Measurements from ENCODE around the gene NEMP2. TPM values are rescaled to one million over a fixed set of nuclear protein-coding genes. Genes with fewer than 3 reads are reported as not detected.

NEMP2 gene
- total RNA-seq, 1 experiment from 2014 or later: 9.2 TPM

GRCh38 chr2:190564838-190565237 lies 30.3 kb upstream of the NEMP2 start:
- H3K9me3 ChIP-seq: peaks cover 11% of the 10 kb centered on the region
- no peaks in the 10 kb centered on the region for H3K27me3 ChIP-seq
- no peak overlapping the region for H3K4me3 ChIP-seq
- DNase-seq: no peak
- no peaks in the 10 kb centered on the region for H3K36me3 ChIP-seq

- peaks cover 11% of the 10 kb centered on the region for H3K9me3 ChIP-seq
- H3K27me3 ChIP-seq: no peaks in the 10 kb centered on the region
- no peaks in the 10 kb centered on the region for H3K36me3 ChIP-seq
- peak; percentile 11 for DNase-seq
- H3K4me3 ChIP-seq: no peak overlapping the region
Observed at GRCh38 chr2:190563646-190564045, 29.1 kb upstream of the NEMP2 start.

DNA sequence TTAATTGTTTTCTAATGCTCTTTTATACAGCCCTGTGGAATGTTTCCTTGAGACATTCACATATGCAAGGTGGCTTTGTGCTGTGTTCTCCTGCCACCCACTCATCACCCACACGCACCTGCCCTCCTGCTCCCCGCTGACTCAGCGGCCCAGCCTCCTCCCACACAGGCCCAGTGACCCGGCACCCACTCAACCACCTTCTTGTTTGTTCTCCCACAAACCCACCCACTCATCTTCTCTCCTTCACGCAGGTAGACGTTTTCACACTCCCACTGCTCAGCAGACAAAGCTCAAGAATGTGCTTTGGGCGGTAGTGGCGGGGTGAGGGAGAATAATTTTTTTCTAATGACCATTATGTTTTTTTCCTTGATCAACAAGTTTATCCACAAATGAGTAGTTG lies 28.6 kb upstream of the NEMP2 start:
- Histone ChIP-seq H3K4me3 (no peak overlapping the region), H3K36me3 (no peaks in the 10 kb centered on the region), H3K9me3 (peaks cover 10% of the 10 kb centered on the region), H3K27me3 (no peaks in the 10 kb centered on the region)
- DNase-seq: no peak

DNA sequence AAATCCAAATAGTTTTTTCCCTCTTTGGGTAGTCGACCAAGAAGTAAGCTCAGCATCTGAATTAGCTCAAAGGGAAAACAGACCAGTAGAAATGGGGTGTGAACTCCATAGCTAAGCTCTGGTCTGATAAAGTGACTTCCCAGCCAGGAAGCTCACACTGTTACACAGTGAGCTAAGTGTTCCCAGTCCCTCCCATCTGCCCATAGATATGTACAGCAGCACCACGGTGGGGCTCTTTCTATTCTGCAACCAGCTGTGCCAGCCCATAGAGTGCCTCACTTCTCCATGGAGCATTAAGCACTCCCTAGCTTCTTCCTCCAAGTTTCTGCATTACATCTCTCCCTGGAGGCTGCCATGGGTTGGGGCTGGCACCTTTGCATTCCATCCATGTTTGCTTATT lies 27.6 kb upstream of the NEMP2 start:
- Histone ChIP-seq H3K9me3 (peaks cover 5% of the 10 kb centered on the region; the same call in 1 of the 2 replicates), H3K27me3 (no peaks in the 10 kb centered on the region), H3K4me3 (no peak overlapping the region), H3K36me3 (no peaks in the 10 kb centered on the region)
- no peak for DNase-seq

GRCh38 chr2:190561094-190561493 lies 26.6 kb upstream of the NEMP2 start:
- H3K9me3 ChIP-seq: 0 out of 2 replicates have a peak, but pooled peaks cover 3% of the 10 kb centered on the region
- no peak for DNase-seq
- H3K4me3 ChIP-seq: no peak overlapping the region
- H3K36me3 ChIP-seq: no peaks in the 10 kb centered on the region
- no peaks in the 10 kb centered on the region for H3K27me3 ChIP-seq

DNA sequence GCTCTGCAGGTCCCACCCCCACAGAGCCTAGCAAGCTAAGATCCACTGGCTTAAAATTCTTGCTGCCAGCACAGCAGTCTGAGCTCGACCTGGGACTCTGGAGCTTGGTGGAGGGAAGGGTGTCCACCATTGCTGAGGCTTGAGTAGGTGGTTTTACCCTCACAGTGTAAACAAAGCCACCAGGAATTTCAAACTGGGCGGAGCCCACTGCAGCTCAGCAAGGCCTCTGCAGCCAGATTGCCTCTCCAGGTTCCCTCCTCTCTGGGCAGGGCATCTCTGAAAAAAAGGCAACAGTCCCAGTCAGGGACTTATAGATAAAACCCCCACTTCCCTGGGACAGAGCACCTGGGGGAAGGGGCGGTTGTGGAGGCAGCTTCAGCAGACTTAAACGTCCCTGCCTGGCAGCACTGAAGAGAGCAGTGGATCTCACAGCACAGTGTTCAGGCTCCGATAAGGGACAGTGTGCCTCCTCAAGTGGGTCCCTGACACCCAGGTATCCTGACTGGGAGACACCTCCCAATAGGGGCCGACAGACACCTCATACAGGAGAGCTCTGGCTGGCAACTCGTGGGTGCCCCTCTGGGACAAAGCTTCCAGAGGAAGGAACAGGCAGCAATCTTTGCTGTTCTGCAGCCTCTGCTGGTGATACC lies 20.0 kb upstream of the NEMP2 start:
- Histone ChIP-seq H3K9me3 (no peaks in the 10 kb centered on the region), H3K36me3 (no peaks in the 10 kb centered on the region), H3K4me3 (no peak overlapping the region), H3K27me3 (no peaks in the 10 kb centered on the region)
- DNase-seq: no peak

- Histone ChIP-seq H3K9me3 (no peaks in the 10 kb centered on the region), H3K27me3 (no peaks in the 10 kb centered on the region), H3K36me3 (no peaks in the 10 kb centered on the region), H3K4me3 (no peak overlapping the region)
- DNase-seq: no peak
Observed at GRCh38 chr2:190553254-190553653, 18.7 kb upstream of the NEMP2 start.

- Histone ChIP-seq H3K4me3 (no peak overlapping the region), H3K36me3 (no peaks in the 10 kb centered on the region), H3K9me3 (no peaks in the 10 kb centered on the region), H3K27me3 (no peaks in the 10 kb centered on the region)
- DNase-seq: no peak
Observed at GRCh38 chr2:190551928-190552327, 17.4 kb upstream of the NEMP2 start.

DNA sequence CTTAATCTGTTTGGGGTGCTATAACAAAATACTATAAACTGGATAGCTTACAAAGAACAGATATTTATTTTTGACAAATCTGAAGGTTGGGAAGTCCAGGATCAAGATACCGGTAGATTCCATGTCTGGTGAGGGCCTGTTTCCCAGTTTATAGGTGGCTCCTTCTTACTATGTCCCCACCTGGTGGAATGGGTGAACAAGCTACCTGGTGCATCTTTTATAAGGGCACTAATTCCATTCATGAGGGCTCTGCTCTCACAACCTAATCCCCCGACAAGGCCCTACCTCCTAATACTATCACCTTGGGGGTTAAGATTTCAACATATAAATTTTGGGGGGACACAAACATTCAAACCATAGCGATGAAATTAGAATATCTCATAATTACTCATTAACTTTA lies 15.6 kb upstream of the NEMP2 start:
- no peak overlapping the region for H3K4me3 ChIP-seq
- H3K36me3 ChIP-seq: no peaks in the 10 kb centered on the region
- no peaks in the 10 kb centered on the region for H3K9me3 ChIP-seq
- DNase-seq: no peak
- H3K27me3 ChIP-seq: no peaks in the 10 kb centered on the region

DNA sequence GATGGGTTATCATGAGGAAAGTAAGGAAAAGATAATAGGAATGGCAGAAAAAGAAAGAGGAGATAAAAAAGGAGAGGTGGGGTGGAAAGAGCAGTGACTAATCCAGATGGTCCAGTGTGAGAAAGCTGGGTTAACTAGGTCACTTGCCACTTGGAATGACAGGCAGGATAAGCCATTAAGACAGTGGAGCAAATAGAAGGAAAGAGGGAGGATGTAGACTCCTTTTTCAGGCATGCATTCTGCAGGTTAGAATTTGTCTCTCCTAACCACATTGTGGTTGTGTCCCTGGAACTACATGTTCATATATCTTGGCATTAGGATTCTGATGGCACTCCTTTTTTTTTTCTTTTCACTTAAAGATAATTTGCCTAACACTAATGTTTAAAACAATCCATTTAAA lies 13.4 kb upstream of the NEMP2 start:
- Histone ChIP-seq H3K4me3 (no peak overlapping the region), H3K9me3 (no peaks in the 10 kb centered on the region), H3K36me3 (no peaks in the 10 kb centered on the region), H3K27me3 (no peaks in the 10 kb centered on the region)
- no peak for DNase-seq

DNA sequence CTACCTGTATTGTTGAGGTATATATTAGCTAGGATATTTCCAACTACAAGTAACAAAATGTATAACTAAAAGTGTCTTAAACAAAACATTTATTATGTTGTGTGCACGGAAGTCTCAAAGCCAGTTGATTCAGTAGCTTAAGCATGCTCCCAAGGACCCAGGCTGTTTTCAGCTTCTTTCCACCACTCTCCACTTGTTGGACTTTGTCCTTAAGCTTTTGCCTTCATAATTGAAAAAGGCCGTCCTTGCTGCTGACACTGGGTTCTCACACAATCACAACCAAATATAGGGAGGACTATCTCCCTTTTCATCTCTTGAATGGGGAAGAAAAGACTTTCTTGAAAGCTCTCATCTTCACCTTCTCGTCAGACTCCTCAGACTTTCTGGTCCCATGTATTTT lies 12.2 kb upstream of the NEMP2 start:
- H3K9me3 ChIP-seq: peaks cover 1% of the 10 kb centered on the region; the same call in 1 of the 2 replicates
- H3K27me3 ChIP-seq: no peaks in the 10 kb centered on the region
- H3K36me3 ChIP-seq: no peaks in the 10 kb centered on the region
- no peak overlapping the region for H3K4me3 ChIP-seq
- no peak for DNase-seq

GRCh38 chr2:190545555-190546385 lies 11.2 kb upstream of the NEMP2 start:
- no peaks in the 10 kb centered on the region for H3K36me3 ChIP-seq
- DNase-seq: no peak
- H3K4me3 ChIP-seq: no peak overlapping the region
- peaks cover 4% of the 10 kb centered on the region; the same call in 1 of the 2 replicates for H3K9me3 ChIP-seq
- H3K27me3 ChIP-seq: no peaks in the 10 kb centered on the region

- Histone ChIP-seq H3K9me3 (peaks cover 11% of the 10 kb centered on the region), H3K36me3 (no peaks in the 10 kb centered on the region), H3K27me3 (no peaks in the 10 kb centered on the region), H3K4me3 (no peak overlapping the region)
- DNase-seq: no peak
Observed at GRCh38 chr2:190545093-190545492, 10.6 kb upstream of the NEMP2 start.

GRCh38 chr2:190540048-190540447 lies 5.5 kb upstream of the NEMP2 start:
- DNase-seq: no peak
- peaks cover 6% of the 10 kb centered on the region for H3K36me3 ChIP-seq
- H3K9me3 ChIP-seq: peaks cover 34% of the 10 kb centered on the region
- no peak overlapping the region for H3K4me3 ChIP-seq
- H3K27me3 ChIP-seq: no peaks in the 10 kb centered on the region

DNA sequence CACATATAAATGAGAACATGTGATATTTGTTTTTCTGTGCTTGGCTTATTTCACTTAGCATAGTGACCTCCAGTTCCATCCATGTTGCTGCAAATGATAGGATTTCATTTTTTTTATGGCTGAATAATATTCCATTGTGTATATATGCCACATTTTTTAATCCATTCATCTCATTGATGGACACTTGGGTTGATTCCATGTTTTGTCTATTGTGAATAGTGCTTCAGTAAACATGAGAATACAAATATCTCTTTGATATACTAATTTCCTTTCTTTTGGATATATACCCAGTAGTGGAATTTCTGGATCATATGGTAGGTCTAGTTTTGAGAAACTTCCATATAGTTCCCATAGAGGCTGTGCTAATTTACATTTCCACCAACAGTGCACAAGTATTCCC lies 3.7 kb upstream of the NEMP2 start:
- Histone ChIP-seq H3K27me3 (no peaks in the 10 kb centered on the region), H3K9me3 (peaks cover 34% of the 10 kb centered on the region), H3K36me3 (peaks cover 6% of the 10 kb centered on the region), H3K4me3 (no peak overlapping the region)
- DNase-seq: no peak

- Histone ChIP-seq H3K36me3 (peaks cover 6% of the 10 kb centered on the region), H3K4me3 (no peak overlapping the region), H3K27me3 (no peaks in the 10 kb centered on the region), H3K9me3 (peaks cover 34% of the 10 kb centered on the region)
- no peak for DNase-seq
Observed at GRCh38 chr2:190537765-190538164, 3.2 kb upstream of the NEMP2 start.

DNA sequence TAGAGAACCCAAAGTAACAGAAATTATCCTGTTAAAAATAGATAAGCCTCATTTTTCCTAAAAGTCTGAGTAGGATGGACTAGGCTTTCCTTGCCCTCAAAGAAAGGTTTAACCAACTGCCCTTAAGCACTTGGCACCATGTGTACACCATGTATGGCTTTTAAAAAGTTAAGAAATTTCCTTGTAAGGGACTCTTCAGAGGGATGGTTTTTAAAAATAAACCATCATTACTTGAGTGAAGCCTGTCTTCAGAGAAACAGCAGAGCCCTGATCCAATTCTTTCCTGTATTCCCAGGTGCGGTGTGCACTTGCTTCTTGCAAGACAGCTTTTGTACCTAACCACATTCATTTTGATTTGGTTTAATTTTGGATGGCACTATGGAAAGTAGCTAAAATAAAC lies 1.1 kb upstream of the NEMP2 start:
- H3K27me3 ChIP-seq: no peaks in the 10 kb centered on the region
- peaks cover 6% of the 10 kb centered on the region for H3K36me3 ChIP-seq
- H3K9me3 ChIP-seq: peaks cover 27% of the 10 kb centered on the region
- no peak for DNase-seq
- H3K4me3 ChIP-seq: peak overlapping the region; percentile 80

GRCh38 chr2:190535121-190535439 lies 558 bp upstream of the NEMP2 start:
- Histone ChIP-seq H3K36me3 (peaks cover 6% of the 10 kb centered on the region), H3K4me3 (peak overlapping the region; percentile 80), H3K27me3 (no peaks in the 10 kb centered on the region), H3K9me3 (peaks cover 22% of the 10 kb centered on the region)
- DNase-seq: no peak
